ENCODE results near the gene ANKS1B.

Gene ANKS1B

GRCh38 chr12:98698603-98699463 lies 1285.9 kb downstream of the ANKS1B start:
- peak; percentile 79 for DNase-seq

GRCh38 chr12:98697209-98697608 lies 1287.5 kb downstream of the ANKS1B start:
- no peak for DNase-seq

- no peak for DNase-seq
Measured at GRCh38 chr12:98696036-98696646, 1288.6 kb downstream of the ANKS1B start.

GRCh38 chr12:98691351-98691750 lies 1293.4 kb downstream of the ANKS1B start:
- no peak for DNase-seq

- DNase-seq: no peak
Measured at GRCh38 chr12:98686603-98687002, 1298.1 kb downstream of the ANKS1B start.

All from OCI-M1 (cell line).